Neuronal stem cell (in vitro differentiated cells): ENCODE results near the gene GLIPR1L2.

Source experiments
- DNase-seq: peaks from one replicate; pipeline ENCODE4 v3.0.0-alpha.2; 2013; ENCODE audit warnings: low spot score
- H2AFZ ChIP-seq: one replicate; pipeline ENCODE4 v1.6.1; 2013; ENCODE audit warnings: mild to moderate bottlenecking, low read length, inconsistent platforms
- H2AK5ac ChIP-seq: 2 replicates; pipeline ENCODE4 v1.6.1; 2013; ENCODE audit warnings: low read depth, mild to moderate bottlenecking, inconsistent platforms, low read length, moderate library complexity, mixed read lengths
- H2BK120ac ChIP-seq: 2 replicates; pipeline ENCODE4 v1.6.1; 2013; ENCODE audit warnings: low read depth, mild to moderate bottlenecking, inconsistent platforms, low read length, moderate library complexity, mixed read lengths
- H2BK12ac ChIP-seq: one replicate; pipeline ENCODE4 v1.6.1; 2013; ENCODE audit warnings: low read length, inconsistent platforms
- H2BK15ac ChIP-seq: 2 replicates; pipeline ENCODE4 v1.6.1; 2013; ENCODE audit warnings: mild to moderate bottlenecking, low read length, inconsistent platforms, mixed read lengths
- H2BK5ac ChIP-seq: one replicate; pipeline ENCODE4 v1.6.1; 2013; ENCODE audit warnings: inconsistent platforms, mild to moderate bottlenecking, low read length, moderate library complexity
- H3K14ac ChIP-seq: one replicate; pipeline ENCODE4 v1.6.1; 2013; ENCODE audit warnings: low read length, inconsistent platforms
- H3K18ac ChIP-seq: 2 replicates; pipeline ENCODE4 v1.6.1; 2013; ENCODE audit warnings: low read length, inconsistent platforms
- H3K23ac ChIP-seq: 2 replicates; pipeline ENCODE4 v1.6.1; 2013; ENCODE audit warnings: low read depth, mild to moderate bottlenecking, mixed read lengths, low read length, inconsistent platforms; ENCODE audit not compliant: poor library complexity
- H3K27ac ChIP-seq: replicated peaks from 3 replicates; pipeline ENCODE4 v1.5.1; 2013; ENCODE audit warnings: low read length, inconsistent platforms
- H3K27me3 ChIP-seq, 3 experiments: 2 replicates each; pipeline ENCODE4 v1.6.1; 2013; ENCODE audit warnings: low read length in 3 of 3, mild to moderate bottlenecking in 2 of 3, inconsistent platforms in 1 of 3, low read depth in 1 of 3, mixed read lengths in 1 of 3, moderate library complexity in 1 of 3; ENCODE audit not compliant: control insufficient read depth in 3 of 3, insufficient read depth in 3 of 3
- H3K36me3 ChIP-seq, 2 donors: replicated peaks in 1 of 2; 2 replicates each; pipeline ENCODE4 v1.6.1; 2013; ENCODE audit warnings: low read length in 2 of 2; ENCODE audit not compliant: control insufficient read depth in 2 of 2, insufficient read depth in 2 of 2
- H3K4ac ChIP-seq: 2 replicates; pipeline ENCODE4 v1.6.1; 2013; ENCODE audit warnings: inconsistent platforms, mild to moderate bottlenecking, low read length, moderate library complexity
- H3K4me1 ChIP-seq, 2 donors: 1 replicate in 1 of 2; 2 replicates in 1 of 2; pipeline ENCODE4 v1.6.1; 2013; ENCODE audit warnings: low read length in 2 of 2, low read depth in 1 of 2; ENCODE audit not compliant: control insufficient read depth in 2 of 2, insufficient read depth in 1 of 2
- H3K4me2 ChIP-seq: one replicate; pipeline ENCODE4 v1.6.1; 2013; ENCODE audit warnings: mild to moderate bottlenecking, low read length, inconsistent platforms; ENCODE audit not compliant: insufficient read depth, poor library complexity, severe bottlenecking
- H3K4me3 ChIP-seq, 2 donors: 2 replicates each; pipeline ENCODE4 v1.5.1; 2013; ENCODE audit warnings: low read length in 2 of 2, mild to moderate bottlenecking in 2 of 2, inconsistent platforms in 1 of 2, moderate library complexity in 1 of 2
- H3K79me1 ChIP-seq: one replicate; pipeline ENCODE4 v1.6.1; 2013; ENCODE audit warnings: low read depth, mild to moderate bottlenecking, inconsistent platforms, low read length, moderate library complexity
- H3K9ac ChIP-seq: one replicate; pipeline ENCODE4 v1.6.1; 2013; ENCODE audit warnings: mild to moderate bottlenecking, low read depth, low read length, inconsistent platforms; ENCODE audit not compliant: poor library complexity
- H3K9me3 ChIP-seq, 2 donors: replicated peaks in 1 of 2; 2 replicates each; pipeline versions ENCODE3 to v1.6.1; 2013; ENCODE audit warnings: low read length in 2 of 2, mild to moderate bottlenecking in 2 of 2, inconsistent platforms in 1 of 2, low read depth in 1 of 2, mixed read lengths in 1 of 2, moderate library complexity in 1 of 2; ENCODE audit not compliant: control insufficient read depth in 2 of 2, insufficient read depth in 1 of 2
- H4K8ac ChIP-seq: one replicate; pipeline ENCODE4 v1.6.1; 2013; ENCODE audit warnings: low read depth, mild to moderate bottlenecking, inconsistent platforms, low read length, moderate library complexity
- H4K91ac ChIP-seq: one replicate; pipeline ENCODE4 v1.6.1; 2013; ENCODE audit warnings: low read length, low read depth, mild to moderate bottlenecking, inconsistent platforms; ENCODE audit not compliant: poor library complexity
- WGBS, 2 donors: extraction: QIAGEN DNeasy Blood & Tissue Kit; methylation state at CpG; one replicate each; pipeline ENCODE4 v1.1.7; 2013; ENCODE audit warnings: missing lambda C conversion rate in 2 of 2, mixed read lengths in 1 of 2; ENCODE audit not compliant: insufficient read length in 2 of 2, insufficient replicate concordance in 1 of 2; ENCODE audit errors: extremely low coverage in 2 of 2; 5-methylcytosine and 5-hydroxymethylcytosine counted together

GLIPR1L2 gene

GRCh38 chr12:75404231-75404630 is 13.3 kb downstream of the GLIPR1L2 start:
- H2BK12ac ChIP-seq = no peak overlapping the region
- H3K4me2 ChIP-seq = no peak overlapping the region
- no peak overlapping the region for H4K8ac ChIP-seq
- H3K23ac ChIP-seq = no peak overlapping the region
- H3K4me3 ChIP-seq = no peak overlapping the region
- H3K27ac ChIP-seq = no peak overlapping the region
- H3K18ac ChIP-seq = no peak overlapping the region
- no CpG with 5 or more reads among the region's 1 CpG for WGBS, 2 donors
- H2AFZ ChIP-seq = no peak overlapping the region
- no peak overlapping the region for H3K14ac ChIP-seq
- H3K4ac ChIP-seq = no peak overlapping the region
- H3K4me1 ChIP-seq = no peaks in the 10 kb centered on the region
- no peak overlapping the region for H2BK120ac ChIP-seq
- no peak overlapping the region for H2BK5ac ChIP-seq
- H4K91ac ChIP-seq = no peak overlapping the region
- DNase-seq = no peak
- H3K9ac ChIP-seq = no peak overlapping the region
- peaks cover 0 to 1% (median 0%) of the 10 kb centered on the region in 3 experiments for H3K27me3 ChIP-seq
- H2BK15ac ChIP-seq = no peak overlapping the region
- no peak overlapping the region for H2AK5ac ChIP-seq
- H3K79me1 ChIP-seq = no peaks in the 10 kb centered on the region
- H3K9me3 ChIP-seq = no peaks in the 10 kb centered on the region
- H3K36me3 ChIP-seq = no peaks in the 10 kb centered on the region

- no peak overlapping the region for H3K4ac ChIP-seq
- H2BK120ac ChIP-seq = no peak overlapping the region
- H3K9ac ChIP-seq = no peak overlapping the region
- H3K23ac ChIP-seq = no peak overlapping the region
- peaks cover 0 to 1% (median 0%) of the 10 kb centered on the region in 3 experiments for H3K27me3 ChIP-seq
- H3K79me1 ChIP-seq = no peaks in the 10 kb centered on the region
- no peak overlapping the region for H2BK12ac ChIP-seq
- no peak overlapping the region for H3K27ac ChIP-seq
- H3K4me1 ChIP-seq = no peaks in the 10 kb centered on the region
- H3K36me3 ChIP-seq = no peaks in the 10 kb centered on the region
- H3K9me3 ChIP-seq = no peaks in the 10 kb centered on the region
- H4K8ac ChIP-seq = no peak overlapping the region
- no peak overlapping the region for H2BK5ac ChIP-seq
- no peak overlapping the region for H2BK15ac ChIP-seq
- no peak overlapping the region for H2AK5ac ChIP-seq
- DNase-seq = no peak
- H3K14ac ChIP-seq = no peak overlapping the region
- no peak overlapping the region for H4K91ac ChIP-seq
- H2AFZ ChIP-seq = no peak overlapping the region
- H3K4me2 ChIP-seq = no peak overlapping the region
- no peak overlapping the region for H3K18ac ChIP-seq
- H3K4me3 ChIP-seq = no peak overlapping the region
Observed at GRCh38 chr12:75407683-75408082, 16.8 kb downstream of the GLIPR1L2 start.

GRCh38 chr12:75409830-75410229 is 18.9 kb downstream of the GLIPR1L2 start:
- H3K4ac ChIP-seq = no peak overlapping the region
- no peak overlapping the region for H2AFZ ChIP-seq
- no peak overlapping the region for H3K9ac ChIP-seq
- H4K8ac ChIP-seq = no peak overlapping the region
- H3K9me3 ChIP-seq = no peaks in the 10 kb centered on the region
- H3K18ac ChIP-seq = no peak overlapping the region
- H3K36me3 ChIP-seq = no peaks in the 10 kb centered on the region
- no peak overlapping the region for H3K27ac ChIP-seq
- no peak overlapping the region for H2BK5ac ChIP-seq
- no peaks in the 10 kb centered on the region for H3K4me1 ChIP-seq
- H3K79me1 ChIP-seq = no peaks in the 10 kb centered on the region
- no peak overlapping the region for H2AK5ac ChIP-seq
- H3K4me3 ChIP-seq = no peak overlapping the region
- H3K14ac ChIP-seq = no peak overlapping the region
- no peak overlapping the region for H4K91ac ChIP-seq
- H2BK120ac ChIP-seq = no peak overlapping the region
- no peak overlapping the region for H2BK12ac ChIP-seq
- H3K27me3 ChIP-seq = no peaks in the 10 kb centered on the region
- no peak for DNase-seq
- no peak overlapping the region for H3K4me2 ChIP-seq
- WGBS, 2 donors = no CpG with 5 or more reads among the region's 2 CpGs
- no peak overlapping the region for H3K23ac ChIP-seq
- no peak overlapping the region for H2BK15ac ChIP-seq

GRCh38 chr12:75414671-75415070 is 23.8 kb downstream of the GLIPR1L2 start:
- H3K9ac ChIP-seq = no peak overlapping the region
- H3K9me3 ChIP-seq = no peaks in the 10 kb centered on the region
- H3K27ac ChIP-seq = no peak overlapping the region
- no peak overlapping the region for H2BK15ac ChIP-seq
- no peak overlapping the region for H2BK120ac ChIP-seq
- no peak overlapping the region for H3K14ac ChIP-seq
- H3K79me1 ChIP-seq = no peaks in the 10 kb centered on the region
- H2AFZ ChIP-seq = no peak overlapping the region
- no peak overlapping the region for H4K91ac ChIP-seq
- no peaks in the 10 kb centered on the region for H3K27me3 ChIP-seq
- no peak overlapping the region for H3K4me3 ChIP-seq
- H4K8ac ChIP-seq = no peak overlapping the region
- no peak overlapping the region for H3K4ac ChIP-seq
- DNase-seq = no peak
- H2AK5ac ChIP-seq = no peak overlapping the region
- no peak overlapping the region for H2BK12ac ChIP-seq
- H2BK5ac ChIP-seq = no peak overlapping the region
- H3K4me2 ChIP-seq = no peak overlapping the region
- no peak overlapping the region for H3K23ac ChIP-seq
- no peaks in the 10 kb centered on the region for H3K36me3 ChIP-seq
- WGBS, 2 donors = no CpG with 5 or more reads among the region's 1 CpG
- H3K4me1 ChIP-seq = no peaks in the 10 kb centered on the region
- H3K18ac ChIP-seq = no peak overlapping the region
